Vagina (tissue), 2 donors: ENCODE data around the gene ADARB2. TPM values are rescaled to one million over a fixed set of nuclear protein-coding genes. Genes with fewer than 3 reads are reported as not detected.

ENCODE experiments used
- DNase-seq, 2 donors: peaks; one replicate each; pipeline ENCODE4 v3.0.0-alpha.2; 2017; ENCODE audit errors: extremely low spot score in 2 of 2
- H3K27ac ChIP-seq: fragments of 200-600 bp; sonication (generic); one replicate; pipeline ENCODE4 v1.5.1; 2019
- H3K27me3 ChIP-seq: fragments of 200-600 bp; sonication (generic); one replicate; pipeline ENCODE4 v1.5.1; 2019
- H3K36me3 ChIP-seq, 2 donors: fragments of 200-600 bp; sonication (generic); one replicate each; pipeline ENCODE4 v1.5.1; 2017 to 2019
- H3K4me1 ChIP-seq: fragments of 200-600 bp; sonication (generic); one replicate; pipeline ENCODE4 v1.5.1; 2019
- H3K4me3 ChIP-seq, 2 donors: fragments of 200-600 bp; sonication (generic); 1 replicate in 1 of 2; 2 replicates in 1 of 2; pipeline ENCODE4 v1.5.1; 2016 to 2019
- H3K9me3 ChIP-seq: fragments of 200-600 bp; sonication (generic); one replicate; pipeline ENCODE4 v1.5.1; 2019
- POLR2A ChIP-seq, 2 donors: fragments of 450-650 bp; IDR thresholded peaks; one replicate each; pipeline ENCODE4 v1.6.1; 2017; ENCODE audit warnings: antibody characterized with exemption in 2 of 2, mild to moderate bottlenecking in 2 of 2, moderate library complexity in 2 of 2
- POLR2AphosphoS5 ChIP-seq, 2 donors: sonication (generic); formaldehyde crosslinking; IDR thresholded peaks; one replicate each; pipeline ENCODE4 v1.9.0; 2017; ENCODE audit warnings: antibody characterized with exemption in 2 of 2, mild to moderate bottlenecking in 2 of 2, low read depth in 1 of 2; ENCODE audit not compliant: insufficient read depth in 1 of 2
- intact Hi-C: fragments of 100-400 bp; cut with DNase I; formaldehyde crosslinking; loops from one replicate; pipeline ENCODE4 v1.15.1; 2023
- total RNA-seq: library from RNA; depleted of rRNA; stranded (reverse); fragments of >200 nt; gene quantifications from one replicate; pipeline ENCODE4 v1.2.3, GENCODE V29; 2016
- TF ChIP-seq, protein P1 (sequence below), 3 experiments: fragments of 450-650 bp in 2 of 3; fragments of 200-600 bp in 1 of 3; sonication (generic) in 1 of 3; IDR thresholded peaks; one replicate each; pipeline ENCODE4 v1.5.1; 2017 to 2019; ENCODE audit warnings: antibody characterized with exemption in 3 of 3, mild to moderate bottlenecking in 2 of 3, moderate library complexity in 2 of 3

The ADARB2 gene
- total RNA-seq, 1 donor from 2014 or later, result 3.4 TPM

DNA sequence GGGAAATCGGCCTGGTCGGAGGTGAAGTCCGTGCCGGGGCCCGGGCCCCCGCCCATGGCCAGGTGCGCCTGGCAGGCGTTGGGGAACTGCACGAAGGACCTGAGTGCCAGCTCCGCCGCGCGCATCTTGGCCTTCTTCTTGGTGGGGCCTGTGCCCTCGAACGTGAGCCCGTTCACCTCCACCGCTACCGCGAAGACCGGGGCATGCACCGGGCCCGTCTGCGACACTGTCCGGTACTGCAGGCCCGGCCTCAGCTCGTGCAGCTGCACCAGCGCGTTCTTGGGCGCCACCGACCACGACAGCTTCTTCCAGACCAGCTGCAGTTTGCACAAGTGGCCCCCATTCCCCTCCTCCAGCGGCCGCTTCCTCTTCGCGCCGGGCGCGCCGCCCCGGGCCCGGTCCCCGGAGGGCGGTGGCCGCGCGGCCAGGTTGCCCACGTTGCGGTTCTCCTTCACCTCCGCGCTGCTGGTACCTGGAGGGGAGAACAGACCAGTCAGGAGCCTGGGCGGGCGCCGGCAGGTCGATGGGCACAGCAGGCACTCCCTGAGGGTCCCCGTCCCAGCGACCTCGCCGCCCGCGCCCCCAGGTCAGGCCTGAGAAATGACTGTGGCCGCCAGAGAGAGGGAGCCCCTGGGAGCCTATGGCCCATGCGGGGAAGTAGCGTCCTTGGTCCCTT is 373.7 kb downstream of the ADARB2 start:
- Histone ChIP-seq H3K9me3 (no peaks in the 10 kb centered on the region), H3K27me3 (no peaks in the 10 kb centered on the region)

DNA sequence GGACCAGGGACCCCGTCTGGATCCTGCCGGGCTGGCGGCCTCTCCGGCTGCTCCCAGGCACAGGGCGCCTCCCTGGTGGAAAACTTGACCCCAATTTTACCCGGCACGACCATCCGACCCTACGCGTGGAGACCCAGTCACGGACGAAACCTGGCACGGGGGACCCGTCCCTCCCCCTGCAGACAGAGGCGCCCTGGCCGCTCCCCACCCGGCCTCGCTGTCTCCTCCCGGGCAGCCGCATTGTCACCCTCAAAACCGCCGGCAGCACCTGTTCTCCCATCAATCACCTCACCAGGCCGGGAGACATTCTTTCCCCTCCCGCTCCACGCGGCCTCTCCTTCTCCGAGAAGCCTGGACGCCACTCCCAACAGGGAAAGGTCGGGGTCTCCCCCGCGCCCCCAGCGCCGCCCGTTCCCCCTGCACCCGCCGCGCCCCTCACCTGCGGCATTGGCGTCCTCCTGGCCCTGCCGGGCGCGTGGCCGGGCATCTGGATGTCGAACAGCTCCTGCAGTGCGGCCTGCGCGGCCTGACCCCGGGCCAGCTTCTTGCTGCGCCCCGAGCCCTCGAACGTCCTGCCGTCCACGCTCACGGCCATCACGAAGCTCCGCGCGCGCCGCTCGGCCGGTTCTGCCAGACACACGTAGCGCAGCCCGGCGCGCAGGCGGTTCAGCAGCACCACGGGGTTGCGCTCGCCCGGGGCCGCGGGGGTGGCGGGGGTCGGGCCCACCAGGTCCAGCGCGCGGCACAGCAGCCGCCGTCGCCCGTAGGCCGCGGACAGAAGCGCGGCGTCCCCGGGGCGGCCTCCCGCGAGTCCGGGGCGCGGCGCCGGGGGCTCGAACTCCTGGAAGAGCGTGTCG is 374.5 kb downstream of the ADARB2 start:
- Histone ChIP-seq H3K27me3 (no peaks in the 10 kb centered on the region), H3K4me3 (no peak overlapping the region), H3K4me1 (peaks cover 13% of the 10 kb centered on the region), H3K36me3 (no peaks in the 10 kb centered on the region), H3K27ac (no peak overlapping the region), H3K9me3 (no peaks in the 10 kb centered on the region)
- intact Hi-C loops, result no loop called here
- peak; percentile 40 to 89 for DNase-seq
- TF ChIP-seq, protein P1, sequence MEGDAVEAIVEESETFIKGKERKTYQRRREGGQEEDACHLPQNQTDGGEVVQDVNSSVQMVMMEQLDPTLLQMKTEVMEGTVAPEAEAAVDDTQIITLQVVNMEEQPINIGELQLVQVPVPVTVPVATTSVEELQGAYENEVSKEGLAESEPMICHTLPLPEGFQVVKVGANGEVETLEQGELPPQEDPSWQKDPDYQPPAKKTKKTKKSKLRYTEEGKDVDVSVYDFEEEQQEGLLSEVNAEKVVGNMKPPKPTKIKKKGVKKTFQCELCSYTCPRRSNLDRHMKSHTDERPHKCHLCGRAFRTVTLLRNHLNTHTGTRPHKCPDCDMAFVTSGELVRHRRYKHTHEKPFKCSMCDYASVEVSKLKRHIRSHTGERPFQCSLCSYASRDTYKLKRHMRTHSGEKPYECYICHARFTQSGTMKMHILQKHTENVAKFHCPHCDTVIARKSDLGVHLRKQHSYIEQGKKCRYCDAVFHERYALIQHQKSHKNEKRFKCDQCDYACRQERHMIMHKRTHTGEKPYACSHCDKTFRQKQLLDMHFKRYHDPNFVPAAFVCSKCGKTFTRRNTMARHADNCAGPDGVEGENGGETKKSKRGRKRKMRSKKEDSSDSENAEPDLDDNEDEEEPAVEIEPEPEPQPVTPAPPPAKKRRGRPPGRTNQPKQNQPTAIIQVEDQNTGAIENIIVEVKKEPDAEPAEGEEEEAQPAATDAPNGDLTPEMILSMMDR (IDR thresholded peaks at IDR 0.05), result no peak
- TF ChIP-seq POLR2A (IDR thresholded peaks at IDR 0.05) (no peak), POLR2AphosphoS5 (IDR thresholded peaks at IDR 0.05; ENCODE audit: insufficient read depth in 1 of 2, low read depth in 1 of 2) (no peak)

More for the DNA sequence above, 373.7 kb downstream of the ADARB2 start:
- TF ChIP-seq POLR2A (IDR thresholded peaks at IDR 0.05), result no peak
- TF ChIP-seq POLR2AphosphoS5 (IDR thresholded peaks at IDR 0.05; ENCODE audit: insufficient read depth in 1 of 2, low read depth in 1 of 2), result no peak
- TF ChIP-seq, protein P1 (IDR thresholded peaks at IDR 0.05), result no peak
- H3K36me3 ChIP-seq, result no peaks in the 10 kb centered on the region
- H3K4me3 ChIP-seq, result no peak overlapping the region
- peaks cover 13% of the 10 kb centered on the region for H3K4me1 ChIP-seq
- H3K27ac ChIP-seq, result no peak overlapping the region
- intact Hi-C loops, result no loop called here
- peak; percentile 56 to 91 for DNase-seq

DNA sequence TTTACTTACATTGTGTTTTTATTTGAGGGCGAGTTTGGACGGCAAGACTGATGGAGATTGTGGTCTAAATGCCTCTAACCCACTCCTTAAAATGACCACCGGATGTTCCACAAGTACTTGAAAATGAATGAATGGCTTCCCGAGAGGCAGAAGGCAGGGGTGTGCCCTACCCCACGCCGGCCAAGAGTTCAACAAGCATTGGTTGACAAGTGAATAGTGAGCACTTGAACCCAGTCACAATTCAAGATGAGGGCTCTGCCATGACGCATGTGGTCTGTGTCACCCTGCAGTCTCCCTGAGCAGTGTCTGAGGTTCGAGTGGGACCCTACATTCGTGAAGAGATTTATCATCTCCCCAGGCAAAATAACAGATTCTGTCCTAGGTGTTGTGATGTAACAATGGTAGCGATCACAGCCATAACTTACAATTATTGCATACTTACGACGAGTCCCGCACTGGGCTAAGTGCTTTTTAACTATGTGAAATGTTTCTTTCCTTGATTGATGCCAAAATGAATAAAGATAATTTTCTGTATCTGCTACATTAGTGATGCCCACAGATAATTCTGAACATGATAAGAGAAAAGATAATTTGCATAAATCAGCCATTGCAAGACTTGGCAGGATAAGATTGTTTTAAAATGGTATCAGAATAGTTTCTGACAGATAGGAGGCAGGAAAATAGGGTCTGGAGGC is 375.8 kb downstream of the ADARB2 start:
- TF ChIP-seq POLR2A (IDR thresholded peaks at IDR 0.05) (no peak), POLR2AphosphoS5 (IDR thresholded peaks at IDR 0.05; ENCODE audit: insufficient read depth in 1 of 2, low read depth in 1 of 2) (no peak)
- TF ChIP-seq, protein P1 (IDR thresholded peaks at IDR 0.05), result no peak
- no peak for DNase-seq
- intact Hi-C loops, result no loop called here
- Histone ChIP-seq H3K4me1 (peaks cover 13% of the 10 kb centered on the region), H3K27ac (no peak overlapping the region), H3K4me3 (no peak overlapping the region), H3K27me3 (no peaks in the 10 kb centered on the region), H3K36me3 (no peaks in the 10 kb centered on the region), H3K9me3 (no peaks in the 10 kb centered on the region)

GRCh38 chr10:1360558-1361164 is 376.7 kb downstream of the ADARB2 start:
- Histone ChIP-seq H3K4me1 (peaks cover 8% of the 10 kb centered on the region), H3K36me3 (no peaks in the 10 kb centered on the region), H3K27me3 (no peaks in the 10 kb centered on the region), H3K4me3 (no peak overlapping the region), H3K9me3 (no peaks in the 10 kb centered on the region), H3K27ac (no peak overlapping the region)
- TF ChIP-seq, protein P1 (IDR thresholded peaks at IDR 0.05), result no peak
- TF ChIP-seq POLR2AphosphoS5 (IDR thresholded peaks at IDR 0.05; ENCODE audit: insufficient read depth in 1 of 2, low read depth in 1 of 2) (no peak), POLR2A (IDR thresholded peaks at IDR 0.05) (no peak)
- no peak for DNase-seq
- intact Hi-C loops, result no loop called here
